Measurements from ENCODE around the gene RARS2.

RARS2 gene

GRCh38 chr6:87472525-87473418 is 117.0 kb downstream of the RARS2 start, which contains the start of gene SLC35A1:
TSS of gene SLC35A1 (plus strand) at chr6:87472974. CDS start at chr6:87473004, 30 bp downstream.
- Histone ChIP-seq H3K9me3 (no peaks in the 10 kb centered on the region), H3K4me3 (peak within 1 kb of the TSS; percentile 65 to 67), H3K4me1 (peaks cover 0 to 15% (median 9%) of the 10 kb centered on the region in 4 donors), H3K27ac (peak within 1 kb of the TSS; percentile 86 to 87), H3K36me3 (peaks cover 0 to 6% (median 0%) of the 10 kb centered on the region in 3 donors), H3K27me3 (no peaks in the 10 kb centered on the region)
- DNase-seq, result peak; percentile 82 to 92
- intact Hi-C loops (cut with DNase I; ENCODE audit: low total_unique reads), result loop anchor here (5.0 to 10.0 kb wide), 2 partner anchors 115 to 158 kb away; partner anchors contain the start of gene RARS2
- TF ChIP-seq CTCF (IDR thresholded peaks at IDR 0.05), result peak; percentile 36 to 41

- H3K9me3 ChIP-seq, result no peaks in the 10 kb centered on the region
- intact Hi-C loops (cut with DNase I; ENCODE audit: low total_unique reads), result no loop called here
- no peaks in the 10 kb centered on the region for H3K27me3 ChIP-seq
- H3K4me3 ChIP-seq, result no peak overlapping the region
- H3K27ac ChIP-seq, result no peak overlapping the region
- H3K36me3 ChIP-seq, result no peaks in the 10 kb centered on the region
- no peaks in the 10 kb centered on the region for H3K4me1 ChIP-seq
- no peak for DNase-seq
- no peak for TF ChIP-seq CTCF (IDR thresholded peaks at IDR 0.05)
These were observed 124.7 kb downstream of the RARS2 start for GRCh38 chr6:87465051-87465450.
